GM19468 (cell line): Measurements from ENCODE around the gene PDLIM1.

Experiments used
- ATAC-seq: cut with Tn5 transposase; IDR thresholded peaks from one replicate; pipeline ENCODE4 v1.9.1; 2021; ENCODE audit warnings: mild to moderate bottlenecking, moderate library complexity, moderate number of reproducible peaks; ENCODE audit not compliant: unreplicated experiment; ENCODE audit errors: extremely low read depth

Gene PDLIM1

DNA sequence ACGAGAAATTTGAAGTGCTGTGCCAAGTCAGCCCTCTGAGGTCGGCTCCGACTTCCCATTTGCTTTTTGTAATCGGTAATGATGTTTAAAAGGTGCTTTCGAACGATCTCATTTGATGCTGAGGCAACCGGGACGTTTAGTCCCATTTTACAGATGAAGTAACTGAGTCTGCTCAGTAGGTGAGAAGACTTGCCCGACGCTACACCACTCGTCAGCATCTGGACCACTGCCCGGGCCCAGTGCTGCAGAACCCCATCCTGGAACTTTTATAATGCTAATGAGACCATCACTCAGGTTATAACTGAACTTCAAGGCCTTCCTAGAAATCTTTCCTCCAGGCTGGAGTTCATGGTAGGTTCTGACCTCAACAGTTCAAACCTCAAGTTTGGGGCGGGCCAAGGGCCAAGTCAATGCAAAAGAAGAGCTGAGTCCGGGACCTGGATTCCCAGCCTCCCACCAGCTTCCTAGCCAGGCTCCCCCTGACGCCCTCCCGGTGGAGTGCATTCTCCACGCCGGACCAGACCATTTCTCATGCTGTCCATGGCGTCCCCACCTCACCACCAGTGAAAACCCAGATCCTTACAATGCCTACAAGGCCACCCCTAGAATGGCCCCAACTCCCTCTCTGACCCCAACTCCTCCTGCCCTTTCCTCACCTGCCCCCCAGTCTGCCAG, 699 bp upstream of the PDLIM1 start:
- ATAC-seq = no peak

DNA sequence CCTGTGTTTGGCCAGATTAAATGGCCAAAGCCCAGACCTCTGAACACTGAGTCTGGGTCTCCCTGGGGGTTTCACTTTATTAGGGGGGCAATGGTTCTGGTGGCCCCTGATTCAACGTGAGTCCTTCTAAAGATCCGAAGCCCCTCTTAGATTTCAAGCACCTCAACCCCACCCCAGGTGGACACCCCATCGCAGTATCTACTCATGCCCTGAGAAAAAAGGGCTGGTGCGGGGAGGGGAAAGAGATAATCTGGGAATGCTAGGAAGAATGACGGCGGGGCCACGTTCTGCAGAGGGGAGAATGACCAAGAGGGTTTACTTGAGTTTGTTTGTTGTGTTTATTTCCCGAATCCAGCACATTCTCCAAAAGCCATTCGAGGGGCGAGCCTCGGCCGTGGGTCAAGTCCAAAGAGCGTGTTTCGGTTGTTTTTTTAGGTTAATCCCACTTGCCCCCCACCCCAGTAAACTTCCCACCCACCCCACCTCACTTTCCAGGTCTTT, 832 bp downstream of the PDLIM1 start:
- no peak for ATAC-seq

DNA sequence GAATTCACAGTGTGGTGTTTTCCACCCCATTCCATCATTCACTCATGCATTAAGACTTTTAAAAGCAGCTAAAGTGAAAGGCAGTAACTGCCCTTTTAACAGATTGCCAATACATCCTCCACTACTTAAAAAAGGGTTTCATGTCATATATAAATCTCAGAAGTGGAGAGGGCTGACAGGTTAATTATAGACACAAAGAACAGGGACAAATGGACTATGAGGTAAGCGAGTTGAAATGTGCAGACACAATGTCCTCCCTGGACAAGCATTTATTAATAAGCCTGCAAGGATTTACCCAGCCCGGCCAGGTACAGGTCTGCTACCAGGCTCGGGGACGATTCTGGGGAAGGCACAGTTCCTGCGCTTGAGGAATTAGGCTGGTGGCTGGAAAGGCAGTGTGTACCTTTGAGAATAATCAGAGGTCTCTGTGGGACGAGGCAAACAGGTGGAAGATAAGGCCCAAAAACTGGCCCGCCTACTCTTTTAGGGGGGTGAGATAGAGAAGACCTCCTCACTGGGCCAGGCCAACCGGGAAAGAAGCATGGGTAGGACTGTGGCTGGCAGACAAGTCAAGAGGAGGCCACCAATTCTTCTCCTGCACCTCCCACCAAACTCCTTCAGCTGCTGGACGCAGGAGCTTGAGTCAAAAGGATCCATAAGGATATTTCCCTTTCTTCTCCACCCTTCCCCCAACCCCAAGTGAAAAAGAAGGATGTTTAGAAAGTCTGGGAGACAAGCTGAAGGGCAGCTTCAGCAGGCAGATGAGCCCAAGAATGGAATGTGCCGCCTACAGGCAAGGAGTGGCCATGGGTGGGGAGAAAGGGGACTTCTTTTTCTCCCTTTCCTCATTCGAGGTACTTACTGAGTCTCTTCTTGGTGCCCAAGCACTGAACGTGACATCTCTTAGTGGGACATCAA, 1.5 kb downstream of the PDLIM1 start:
- no peak for ATAC-seq

DNA sequence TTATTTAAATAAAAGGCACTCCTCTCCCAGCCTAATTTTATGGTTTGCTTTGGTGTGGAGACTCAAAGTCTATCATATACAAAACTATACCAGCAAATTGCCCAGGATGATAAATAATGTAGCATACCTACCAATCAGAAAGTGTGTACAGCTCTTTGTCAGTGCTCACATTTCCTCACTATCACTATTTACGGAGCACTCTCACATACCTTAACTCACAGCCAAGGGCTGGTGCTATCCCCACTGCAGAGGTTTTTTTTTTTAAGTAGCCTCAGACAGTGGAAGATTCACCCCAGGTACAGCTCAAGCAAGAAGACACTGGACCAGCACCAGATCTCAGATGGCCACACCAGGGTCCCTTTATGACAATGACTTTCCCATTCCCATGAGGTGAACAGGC, 2.5 kb downstream of the PDLIM1 start:
- no peak for ATAC-seq

DNA sequence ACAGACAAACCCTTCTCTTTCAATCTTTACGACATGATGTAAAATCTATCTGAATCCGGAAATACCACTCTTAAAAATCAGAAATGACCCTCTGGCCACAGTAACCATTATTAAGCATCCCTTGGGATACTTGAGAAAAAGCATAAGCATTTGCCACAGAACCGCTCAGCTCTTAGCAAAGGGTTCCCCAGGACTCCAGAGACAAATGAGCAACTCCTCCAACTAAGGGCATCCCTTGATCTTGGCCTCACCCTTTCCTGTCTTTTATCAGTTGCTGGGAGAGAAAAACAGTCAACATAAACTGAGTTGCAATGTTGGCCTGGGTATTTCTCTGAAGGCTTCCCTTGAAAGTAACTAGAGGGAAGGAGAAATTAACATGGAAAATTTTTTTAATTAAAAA, 3.5 kb downstream of the PDLIM1 start:
- ATAC-seq = no peak

DNA sequence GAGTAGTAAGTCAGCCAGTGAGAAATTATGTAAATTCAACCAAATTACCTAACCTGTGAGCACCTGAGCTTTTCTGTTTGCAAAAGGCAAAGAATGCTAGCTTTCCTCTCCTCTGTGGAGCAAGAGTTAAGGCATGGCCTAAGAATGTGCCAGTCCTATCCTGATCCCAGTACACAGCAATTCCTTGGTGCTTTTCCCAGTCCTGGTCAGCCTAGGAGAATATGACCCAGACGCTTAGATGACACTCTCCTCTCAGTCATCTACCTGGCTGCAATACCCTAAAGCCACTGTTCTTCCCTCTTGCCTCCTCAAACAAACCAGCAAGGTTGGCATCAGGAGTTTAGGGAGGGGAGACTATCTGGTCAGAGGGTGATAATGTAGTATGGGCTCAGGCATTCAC, 4.1 kb downstream of the PDLIM1 start:
- no peak for ATAC-seq

DNA sequence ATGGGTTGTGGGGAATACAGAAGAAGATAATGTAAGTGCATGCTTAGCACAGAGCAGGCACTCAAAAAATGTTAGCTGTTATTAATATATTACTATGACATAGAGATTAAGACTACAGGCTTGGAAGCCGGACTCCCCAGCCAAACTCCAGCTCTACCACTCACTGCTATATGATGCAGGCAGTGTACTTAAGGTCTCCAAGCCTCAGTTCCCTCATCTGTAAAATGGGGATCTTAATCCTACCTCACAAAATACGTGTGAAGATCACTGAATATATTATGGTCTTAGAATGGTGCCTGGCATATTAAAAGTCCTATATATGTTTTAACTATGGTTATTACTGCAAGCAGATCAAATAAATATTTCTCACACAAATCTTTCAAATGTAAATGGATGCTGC, 5.2 kb downstream of the PDLIM1 start:
- no peak for ATAC-seq

DNA sequence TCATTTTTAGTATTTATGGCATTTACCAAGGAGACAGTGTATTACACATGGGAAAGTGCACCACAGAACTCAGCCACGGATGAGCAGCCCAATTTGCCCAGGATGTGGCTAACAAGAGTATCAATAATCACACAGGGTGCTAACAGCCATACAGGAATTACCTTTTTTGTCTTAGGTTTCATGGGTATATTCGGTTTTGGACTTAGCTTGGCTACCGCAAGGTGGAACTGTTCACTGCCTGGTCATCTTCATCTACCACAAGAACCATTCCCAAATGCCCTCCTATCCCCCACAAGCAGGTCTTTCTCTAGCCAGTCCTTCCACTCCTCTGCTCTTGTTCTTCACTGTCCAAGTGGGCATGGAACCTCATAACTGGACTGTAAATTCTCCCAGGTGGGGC, 6.0 kb downstream of the PDLIM1 start:
- no peak for ATAC-seq

DNA sequence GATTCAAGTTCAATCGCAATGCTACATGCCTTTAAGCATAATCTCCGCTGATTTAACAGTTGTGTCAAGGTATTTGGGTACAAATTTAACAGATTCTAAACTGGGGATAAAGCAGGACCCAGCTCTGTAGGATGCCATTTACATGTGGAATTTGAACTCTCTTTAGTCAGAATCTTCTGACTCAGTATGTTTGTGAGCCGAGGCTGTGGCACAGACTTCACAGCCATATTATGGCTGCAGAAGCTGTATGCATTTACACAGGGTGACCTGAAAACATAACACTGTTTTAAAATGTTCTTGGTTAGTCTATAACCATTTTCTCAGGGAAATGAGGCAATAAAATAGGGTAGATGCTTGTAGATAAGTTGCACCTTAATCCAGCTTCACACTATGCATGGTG, 8.7 kb downstream of the PDLIM1 start:
- no peak for ATAC-seq

DNA sequence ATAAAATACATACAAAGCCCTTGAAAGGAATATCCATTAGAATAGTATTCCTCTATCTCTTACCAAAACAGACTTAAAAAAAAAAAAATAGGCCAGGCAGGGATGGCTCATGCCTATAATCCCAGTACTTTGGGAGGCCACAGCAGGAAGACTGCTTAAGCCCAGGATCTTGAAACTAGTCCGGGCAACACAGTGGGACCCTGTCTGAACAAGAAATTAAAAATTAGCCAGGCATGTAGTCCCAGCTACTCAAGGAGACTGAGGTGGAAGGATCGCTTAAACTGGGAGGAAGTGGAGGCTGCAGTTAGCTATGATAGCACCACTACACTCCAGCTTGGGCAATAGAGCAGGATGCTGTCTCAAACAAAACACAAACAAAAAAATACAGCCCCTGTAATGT, 9.6 kb downstream of the PDLIM1 start:
- no peak for ATAC-seq

DNA sequence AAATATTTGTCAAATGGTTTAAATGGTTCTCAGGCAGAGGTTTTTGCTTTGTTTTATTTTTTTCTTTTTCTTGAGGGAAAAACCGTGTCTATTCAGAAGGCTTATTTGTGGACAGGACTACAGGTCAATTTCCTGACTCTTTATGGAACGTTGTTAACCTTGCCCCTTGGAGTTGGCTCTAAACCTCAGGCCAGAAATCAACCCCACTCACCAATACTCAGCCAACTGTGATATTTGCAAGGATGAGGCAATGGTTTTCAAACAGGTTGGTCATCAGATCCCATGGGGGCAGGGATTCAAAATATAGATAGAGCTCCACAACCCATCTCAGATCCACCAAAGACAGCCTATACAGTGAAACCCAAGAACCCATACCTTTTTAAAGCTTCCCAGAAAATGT, 10.2 kb downstream of the PDLIM1 start:
- no peak for ATAC-seq

DNA sequence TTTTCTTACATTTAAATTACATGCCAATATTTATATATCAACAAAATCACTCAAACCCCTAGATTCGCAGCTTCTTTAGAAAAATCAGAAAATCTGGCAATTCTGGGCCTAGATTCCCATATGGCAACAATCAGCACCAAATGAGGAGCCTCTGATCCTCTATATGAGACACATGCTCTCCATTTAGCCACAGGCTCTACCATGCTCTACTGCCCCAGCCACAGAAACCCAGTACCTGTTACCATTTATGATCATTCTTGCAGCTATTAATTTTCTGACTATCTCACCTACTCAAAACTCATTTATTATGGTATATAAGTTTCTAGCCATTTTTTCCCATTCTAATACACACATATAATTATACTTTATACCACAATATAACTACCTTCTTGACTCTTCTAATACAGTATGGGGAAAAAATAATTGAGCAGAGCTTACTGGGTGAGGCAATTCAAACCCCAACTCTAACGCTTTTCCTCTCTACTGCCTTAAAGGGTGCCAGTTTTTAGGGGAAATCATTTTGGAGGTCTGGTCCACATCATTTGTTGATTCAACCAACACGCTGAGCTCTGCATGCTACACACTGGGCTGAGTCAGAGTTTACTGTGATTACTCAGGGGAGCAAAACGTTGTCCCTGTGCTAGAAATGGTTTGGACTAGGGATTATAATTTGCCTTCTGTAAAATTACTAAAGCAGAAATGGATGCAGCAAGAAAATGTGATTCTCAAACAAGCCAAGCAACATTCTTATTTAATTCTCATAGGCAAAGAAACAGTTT, 11.6 kb downstream of the PDLIM1 start:
- ATAC-seq = no peak

DNA sequence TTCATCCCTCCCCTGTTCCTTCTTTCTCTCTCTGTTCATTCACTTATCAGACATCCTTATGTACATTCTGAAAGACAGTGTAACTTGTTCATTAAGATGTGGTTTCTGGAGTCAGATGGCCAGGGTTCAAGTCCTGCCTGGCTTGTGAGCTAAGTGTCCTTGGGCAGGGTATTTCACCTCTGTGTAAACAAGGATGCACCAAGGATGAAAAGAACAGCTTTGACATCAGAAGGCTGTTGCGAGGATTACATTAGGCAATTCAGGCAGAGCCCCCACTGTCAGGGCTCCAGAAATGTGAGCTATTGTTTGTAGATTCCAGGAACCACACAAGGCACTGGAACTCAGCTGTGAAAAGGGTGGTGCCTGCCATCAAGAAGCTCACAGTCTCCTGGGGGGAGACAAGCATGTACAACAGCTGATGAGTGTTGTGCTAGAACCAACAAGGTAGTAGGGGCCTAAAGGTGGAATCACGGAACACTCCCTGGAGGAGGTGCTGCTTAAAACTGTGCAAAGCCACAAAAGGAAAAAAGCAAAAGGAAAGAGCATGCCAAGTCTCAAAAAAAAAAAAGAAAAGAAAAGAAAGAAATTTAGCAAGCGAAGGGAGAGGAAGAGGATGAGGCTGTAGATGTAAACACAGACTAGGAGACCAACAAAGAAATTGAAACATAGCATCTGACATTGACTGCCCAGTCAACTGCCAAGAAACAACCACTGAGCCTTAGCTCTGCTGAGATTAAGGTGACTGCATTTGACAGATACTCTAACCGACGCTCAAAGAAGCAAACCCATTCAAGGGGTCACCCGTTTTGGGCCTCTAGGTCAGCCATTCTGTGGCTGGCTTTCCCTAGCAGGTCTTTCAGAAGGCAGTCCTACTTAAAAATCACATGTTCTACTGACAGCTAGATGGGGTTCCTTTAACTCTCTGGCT, 12.5 kb downstream of the PDLIM1 start:
- no peak for ATAC-seq

DNA sequence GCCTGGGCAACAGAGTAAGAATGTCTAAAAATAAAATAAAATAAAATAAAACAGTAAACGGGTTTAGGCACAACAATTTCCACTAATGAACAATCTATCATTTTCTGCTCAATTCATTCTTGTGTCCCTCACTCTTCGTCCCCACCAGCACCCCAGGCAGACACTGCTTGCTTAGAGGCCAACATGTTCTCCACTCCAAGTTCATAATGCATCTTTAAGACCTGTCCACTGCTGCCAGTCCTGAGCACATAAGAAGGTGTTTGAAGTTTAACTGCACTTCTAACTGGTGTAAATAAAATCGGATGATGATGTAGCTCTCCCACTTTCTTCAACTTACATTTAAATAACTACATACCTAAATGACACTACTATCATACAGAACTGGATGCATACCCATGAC, 13.2 kb downstream of the PDLIM1 start:
- no peak for ATAC-seq

DNA sequence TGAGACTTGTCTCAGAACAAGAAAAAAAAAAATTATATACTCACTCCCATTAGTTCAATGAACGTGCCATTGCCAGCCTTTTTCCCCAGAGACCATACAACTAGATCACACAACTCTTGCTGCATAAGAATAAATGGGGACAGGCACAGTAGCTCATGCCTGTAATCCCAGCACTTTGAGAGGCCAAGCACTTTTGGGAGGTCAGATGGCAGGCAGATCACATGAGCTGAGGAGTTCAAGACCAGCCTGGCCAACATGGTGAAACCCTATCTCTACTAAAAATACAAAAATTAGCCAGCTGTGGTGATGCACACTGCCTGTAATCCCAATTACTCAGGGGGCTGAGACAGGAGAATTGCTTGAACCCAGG, 13.6 kb downstream of the PDLIM1 start:
- ATAC-seq = no peak

DNA sequence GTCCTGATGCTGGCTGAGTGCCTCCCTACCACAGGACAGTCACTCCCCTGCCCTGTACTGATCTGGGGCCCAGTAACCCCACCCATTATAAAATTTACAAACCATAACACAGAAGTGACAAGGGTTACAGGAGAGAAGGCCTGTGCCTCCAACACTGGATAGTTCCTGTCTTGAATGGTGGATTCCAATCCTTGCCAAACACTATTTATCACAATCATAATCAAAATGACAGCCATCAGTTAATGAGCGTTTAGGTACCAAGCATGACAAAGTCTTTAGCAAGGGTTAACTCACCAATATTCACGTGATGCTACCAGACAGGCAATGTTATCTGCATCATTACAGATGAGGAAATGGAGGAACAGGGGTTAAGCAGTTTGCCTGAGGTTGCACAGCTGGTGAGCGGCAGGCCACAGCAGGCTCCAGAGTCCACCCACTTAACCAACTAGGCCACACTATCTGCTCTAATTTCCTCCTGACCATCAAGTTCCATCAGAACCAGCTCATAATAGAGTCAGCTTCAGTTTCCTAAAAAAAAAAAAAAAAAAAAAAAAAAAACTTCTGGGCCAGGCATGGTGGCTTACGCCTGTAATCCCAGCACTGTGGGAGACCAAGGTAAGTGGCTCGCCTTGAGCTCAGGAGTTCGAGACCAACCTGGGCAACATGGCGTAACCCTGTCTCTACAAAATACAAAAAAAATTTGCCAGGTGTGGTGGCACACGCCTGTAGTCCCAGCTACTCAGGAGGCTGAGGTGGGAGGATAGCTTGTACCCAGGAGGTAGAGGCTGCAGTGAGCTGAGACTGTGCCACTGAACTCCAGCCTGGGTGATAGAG, 14.2 kb downstream of the PDLIM1 start:
- no peak for ATAC-seq

DNA sequence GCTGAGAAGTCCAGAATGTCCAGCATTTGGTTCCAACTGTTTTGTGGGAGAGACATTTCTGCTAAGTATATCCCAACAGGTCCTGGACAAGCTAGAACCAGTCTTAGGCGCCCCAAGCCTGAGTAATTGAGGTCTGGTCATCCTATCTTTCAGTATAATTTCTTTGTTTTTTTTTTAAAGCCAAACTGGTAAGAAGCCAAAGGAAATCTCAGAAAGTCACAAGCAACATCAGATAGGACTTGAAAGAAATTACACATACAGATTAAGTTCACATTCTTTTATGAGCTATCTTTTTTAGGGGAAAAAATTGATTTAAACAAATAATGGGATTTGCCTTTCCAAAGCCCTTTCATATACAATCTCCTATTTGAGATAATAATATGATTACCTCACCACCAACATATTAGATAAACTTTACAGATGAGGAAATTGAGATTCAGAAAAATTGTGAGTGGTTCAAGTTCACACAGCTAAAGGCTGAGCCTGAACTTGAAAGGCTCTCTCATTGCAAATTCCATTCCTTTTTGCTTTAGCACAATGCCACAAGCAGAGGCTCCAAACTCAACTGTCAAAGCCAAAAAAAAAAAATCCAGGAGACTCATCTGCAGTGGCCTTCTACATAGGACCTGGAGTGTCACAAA, 15.0 kb downstream of the PDLIM1 start:
- ATAC-seq = no peak
